SH-SY5Y (cell line): ENCODE data around the gene TDRD9.

Experiments
- GATA2 ChIP-seq: IDR thresholded peaks from 2 replicates; pipeline ENCODE4 v1.6.1; 2011; ENCODE audit warnings: mild to moderate bottlenecking, low read depth, low read length
- GATA3 ChIP-seq: IDR thresholded peaks from 2 replicates; pipeline ENCODE4 v1.6.1; 2011; ENCODE audit warnings: low read depth, mild to moderate bottlenecking, low read length, moderate library complexity

DNA sequence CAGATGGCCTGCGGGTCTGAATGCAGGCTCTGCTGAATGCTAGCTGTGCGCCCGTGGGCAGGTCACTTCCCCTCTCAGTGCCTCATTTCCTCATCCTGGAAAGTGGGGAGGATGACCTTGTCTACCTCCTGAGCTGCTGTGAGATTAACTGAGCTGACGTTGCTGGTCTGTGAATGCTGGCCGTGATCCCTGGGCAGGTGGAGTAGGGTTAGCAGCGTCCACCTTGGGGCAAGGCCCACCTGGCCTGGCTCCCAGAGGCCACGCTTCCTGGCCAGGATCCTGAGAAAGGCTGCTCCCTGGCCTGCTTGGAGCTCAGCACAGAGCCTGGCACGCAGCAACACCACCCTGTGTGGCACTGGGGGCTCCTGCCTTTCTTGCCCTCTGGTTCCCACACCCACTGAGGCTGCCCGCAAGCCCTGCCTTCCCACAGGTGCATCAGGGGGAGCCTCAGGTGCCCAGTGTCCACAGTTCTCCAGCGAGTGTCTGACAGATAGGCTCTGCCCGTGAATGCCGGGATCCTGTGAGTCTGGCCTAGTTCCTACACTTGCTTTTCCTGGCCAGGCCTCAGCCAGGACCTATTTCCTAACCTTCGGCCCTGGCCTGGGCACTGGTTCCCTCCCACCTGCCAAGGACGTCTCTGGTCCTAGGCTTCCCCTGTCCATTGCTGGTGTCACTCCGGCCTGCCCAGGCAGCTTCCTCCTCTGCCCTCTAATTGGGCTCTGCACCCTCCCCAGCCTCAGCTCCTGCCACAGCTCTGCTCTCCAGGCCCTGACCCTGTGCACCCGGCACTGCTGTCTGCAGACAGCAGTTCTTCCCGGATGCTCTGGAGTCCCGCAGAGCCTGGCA, 37.2 kb upstream of the TDRD9 start:
- no peak for TF ChIP-seq GATA2
- no peak for TF ChIP-seq GATA3
